G401 (cell line): Measurements from ENCODE around the gene KRT80. TPM values are rescaled to one million over a fixed set of nuclear protein-coding genes. Genes with fewer than 3 reads are reported as not detected.
A peak's percentile ranks its signal among the peaks of the same experiment; 100 is the strongest.

ENCODE experiments used
- DNase-seq: peaks from one replicate; pipeline ENCODE4 v3.0.0-alpha.2; 2015; ENCODE audit warnings: low spot score
- in situ Hi-C: cut with HindIII; loops from 2 replicates; pipeline ENCODE4 v1.10.0; 2016; ENCODE audit warnings: low sequenced_read_pairs, mixed read lengths
- total RNA-seq: library from RNA; depleted of rRNA; stranded (reverse); fragments of >200 nt; shearing (Covaris generic); gene quantifications from 2 replicates; pipeline ENCODE4 v1.2.3, GENCODE V29; 2014

Gene KRT80
- total RNA-seq, 1 experiment from 2014 or later: 0.44 TPM

DNA sequence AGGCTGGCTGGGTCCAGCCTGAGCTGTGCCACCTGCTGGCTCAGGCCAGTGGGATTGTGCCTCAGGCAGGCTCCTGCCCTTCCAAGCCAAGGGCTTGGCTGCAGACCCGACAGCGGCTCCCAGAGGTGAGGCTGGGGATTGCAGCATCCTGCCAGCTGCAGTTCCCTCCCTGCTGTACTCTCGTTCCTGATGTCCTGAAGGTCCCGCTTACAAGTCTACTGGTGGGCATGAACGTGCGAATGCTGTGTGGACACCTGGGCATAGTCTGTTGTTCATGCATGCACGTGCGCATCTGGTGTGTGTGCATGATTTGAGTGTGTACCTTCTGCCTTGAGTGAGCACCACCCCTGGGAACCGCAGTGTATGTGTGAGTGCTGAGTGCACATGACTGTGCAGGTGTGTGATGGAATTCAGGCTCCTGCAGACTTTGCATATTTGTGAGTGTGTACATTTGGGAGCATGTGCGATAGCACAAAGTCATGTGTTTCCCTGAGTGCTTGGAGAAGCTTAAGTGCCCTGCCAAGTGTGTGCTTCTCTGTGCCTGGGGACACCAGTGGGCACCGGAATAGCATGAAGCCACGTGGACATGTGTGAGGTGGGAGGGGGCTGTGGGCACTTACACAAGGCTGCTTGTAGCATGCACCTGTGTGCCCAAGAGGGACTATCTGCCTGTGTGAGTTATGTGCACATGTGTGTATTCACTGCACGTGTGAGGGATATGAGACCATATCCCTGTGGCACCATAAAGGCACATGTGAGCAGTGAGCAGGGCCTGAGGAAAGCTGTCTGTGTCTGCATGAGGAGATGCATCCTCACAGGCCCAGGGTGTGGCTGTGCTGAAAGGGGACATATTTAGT is 22.0 kb upstream of the KRT80 start:
- peak; percentile 40 for DNase-seq
- in situ Hi-C loops: no loop called here

DNA sequence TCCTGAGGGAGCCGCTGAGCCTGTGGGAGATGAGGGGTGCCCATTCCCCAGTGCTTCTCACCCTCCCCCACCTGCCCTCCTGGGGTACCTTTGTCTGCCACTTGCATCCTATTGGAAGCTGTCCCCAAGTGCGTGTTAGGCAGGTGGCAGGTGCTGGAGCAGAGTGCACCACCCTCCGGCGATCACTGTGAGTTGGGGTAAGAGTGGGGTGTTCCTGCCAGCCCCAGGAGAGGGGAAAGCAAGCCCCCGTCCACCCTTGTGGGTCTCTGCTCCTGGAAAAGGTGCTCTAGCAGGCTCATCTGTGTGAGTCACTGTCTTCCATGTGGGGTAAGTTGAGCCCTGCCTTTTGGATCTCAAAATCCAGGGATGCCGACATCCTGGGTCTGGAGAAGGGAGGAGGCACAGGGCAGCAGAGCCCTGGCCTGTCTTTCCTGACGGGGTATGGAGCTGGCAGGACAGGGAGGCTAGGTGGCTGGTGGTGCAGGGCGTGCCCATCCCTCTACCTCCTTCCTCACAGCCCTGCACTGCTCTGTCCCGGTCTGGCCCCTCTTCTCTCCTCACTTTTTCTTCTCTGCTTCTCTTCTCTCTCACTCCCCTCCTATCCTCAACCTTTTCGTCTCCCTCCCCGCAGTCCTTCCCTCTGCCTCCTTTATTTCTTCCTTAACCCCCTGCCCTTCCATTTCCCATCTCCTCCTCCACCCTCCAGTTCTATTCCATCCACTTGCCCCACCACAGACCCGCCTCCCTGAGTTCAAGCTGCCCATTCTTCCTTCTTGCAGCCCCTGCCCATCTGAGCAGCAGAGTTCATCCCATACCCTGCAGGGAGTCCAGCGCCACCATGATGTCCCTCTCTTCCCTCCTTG is 21.1 kb upstream of the KRT80 start:
- in situ Hi-C loops: no loop called here
- DNase-seq: no peak

GRCh38 chr12:52211716-52212585 is 20.1 kb upstream of the KRT80 start:
- in situ Hi-C loops: no loop called here
- DNase-seq: no peak

GRCh38 chr12:52210925-52211650 is 19.3 kb upstream of the KRT80 start:
- in situ Hi-C loops: no loop called here
- DNase-seq: no peak

GRCh38 chr12:52210186-52210924 is 18.5 kb upstream of the KRT80 start:
- in situ Hi-C loops: no loop called here
- DNase-seq: no peak

GRCh38 chr12:52209321-52209720 is 17.5 kb upstream of the KRT80 start:
- no peak for DNase-seq

GRCh38 chr12:52208424-52209165 is 16.8 kb upstream of the KRT80 start:
- DNase-seq: no peak
- in situ Hi-C loops: no loop called here

More at GRCh38 chr12:52209321-52209720, 17.5 kb upstream of the KRT80 start:
- in situ Hi-C loops: no loop called here

DNA sequence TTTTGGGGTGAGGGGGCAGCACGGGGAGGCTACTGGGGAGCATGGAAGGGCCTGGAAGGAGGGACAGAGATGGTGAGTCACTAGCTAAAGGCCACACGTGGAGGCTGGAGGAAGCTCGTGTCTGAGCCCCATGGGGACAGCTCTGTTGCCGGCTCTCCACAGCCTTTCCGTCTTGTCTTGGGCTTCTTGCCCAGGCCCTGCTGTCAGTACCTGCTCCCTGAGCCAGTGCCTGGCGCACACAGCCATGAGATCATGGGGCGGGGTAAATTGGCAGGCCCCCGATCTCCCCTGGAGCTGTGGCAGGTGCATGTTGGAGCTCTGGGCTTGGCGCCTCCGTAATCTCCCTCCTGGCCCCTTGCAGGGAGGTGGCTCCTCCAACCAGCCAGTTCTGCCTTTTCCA is 16.1 kb upstream of the KRT80 start:
- in situ Hi-C loops: no loop called here
- DNase-seq: peak; percentile 97

GRCh38 chr12:52207106-52207505 is 15.3 kb upstream of the KRT80 start:
- DNase-seq: no peak

GRCh38 chr12:52206304-52207040 is 14.7 kb upstream of the KRT80 start:
- in situ Hi-C loops: no loop called here

More at GRCh38 chr12:52207106-52207505, 15.3 kb upstream of the KRT80 start:
- in situ Hi-C loops: no loop called here

GRCh38 chr12:52205612-52206303 is 13.9 kb upstream of the KRT80 start:
- no peak for DNase-seq
- in situ Hi-C loops: no loop called here

More at GRCh38 chr12:52206304-52207040, 14.7 kb upstream of the KRT80 start:
- DNase-seq: no peak

DNA sequence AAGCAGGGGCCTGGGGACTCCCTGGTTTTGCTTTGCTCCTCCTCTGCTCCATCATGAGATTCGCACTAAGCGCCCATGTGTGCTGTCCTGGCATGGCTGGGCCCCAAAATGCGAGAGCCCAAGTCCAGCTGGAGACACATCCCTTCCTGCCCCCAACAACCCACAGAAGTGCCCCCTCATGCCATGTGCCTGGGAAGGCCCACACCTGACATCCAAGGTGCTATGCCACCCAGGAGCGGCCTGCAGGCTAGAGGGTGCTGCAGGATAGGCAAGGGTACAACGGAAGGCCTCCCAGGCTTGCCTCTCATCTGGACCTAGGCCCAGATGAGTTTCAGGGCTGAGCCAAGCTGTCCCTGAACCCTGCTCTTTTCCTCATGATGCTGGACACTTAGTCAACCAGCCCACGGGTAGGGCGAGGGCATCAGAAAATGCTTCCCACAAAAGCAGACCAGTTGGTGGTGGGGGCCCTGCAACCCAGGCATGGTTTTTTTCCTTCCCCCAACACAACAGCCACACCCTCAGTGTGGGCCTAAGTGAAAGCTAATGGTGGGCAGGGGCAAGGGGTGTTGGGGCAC is 13.2 kb upstream of the KRT80 start:
- in situ Hi-C loops: no loop called here
- no peak for DNase-seq

DNA sequence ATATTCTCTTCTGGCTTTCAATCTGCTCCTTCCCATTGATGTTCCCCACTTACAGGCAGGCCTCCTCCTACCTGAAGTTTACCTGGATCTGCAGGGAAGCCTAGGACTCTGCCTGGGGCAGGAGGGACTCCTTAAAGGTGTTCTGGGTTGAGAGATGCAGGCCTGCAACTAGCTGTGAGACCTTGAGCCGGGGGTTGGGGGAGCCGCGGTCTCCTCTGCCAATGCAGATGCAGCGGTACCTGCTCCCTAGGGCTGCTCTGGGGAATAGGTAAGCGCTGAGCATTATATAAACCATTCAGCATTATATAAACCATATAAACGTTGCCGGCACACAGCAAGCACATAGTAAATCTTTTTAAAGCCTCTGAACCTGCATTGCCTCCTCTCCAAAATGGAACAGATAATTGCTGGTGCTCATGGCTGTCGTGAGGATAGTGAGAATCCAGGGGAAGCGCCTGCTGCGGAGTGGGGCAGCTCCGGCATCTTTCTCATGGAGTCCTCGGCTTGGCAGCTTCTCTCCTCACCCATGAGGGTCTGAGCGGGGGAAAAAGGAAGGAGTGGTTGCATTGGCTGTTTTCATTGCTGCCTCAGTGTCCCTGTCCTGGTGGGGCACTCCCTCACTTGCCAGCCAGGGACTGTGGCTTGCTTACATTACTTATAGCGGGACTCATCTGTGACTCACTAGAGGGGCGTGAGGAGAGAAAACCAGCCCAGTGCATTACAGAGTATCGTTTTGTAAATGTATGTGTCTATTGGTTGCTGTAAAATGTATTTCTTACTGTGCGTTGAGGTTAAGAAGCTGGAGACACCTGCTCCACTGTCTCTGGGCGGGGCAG is 12.5 kb upstream of the KRT80 start:
- in situ Hi-C loops: no loop called here
- no peak for DNase-seq

- in situ Hi-C loops: no loop called here
- no peak for DNase-seq
Measured at GRCh38 chr12:52203079-52203921, 11.5 kb upstream of the KRT80 start.
